ENCODE measurements around the gene CARNS1.

CARNS1 gene

DNA sequence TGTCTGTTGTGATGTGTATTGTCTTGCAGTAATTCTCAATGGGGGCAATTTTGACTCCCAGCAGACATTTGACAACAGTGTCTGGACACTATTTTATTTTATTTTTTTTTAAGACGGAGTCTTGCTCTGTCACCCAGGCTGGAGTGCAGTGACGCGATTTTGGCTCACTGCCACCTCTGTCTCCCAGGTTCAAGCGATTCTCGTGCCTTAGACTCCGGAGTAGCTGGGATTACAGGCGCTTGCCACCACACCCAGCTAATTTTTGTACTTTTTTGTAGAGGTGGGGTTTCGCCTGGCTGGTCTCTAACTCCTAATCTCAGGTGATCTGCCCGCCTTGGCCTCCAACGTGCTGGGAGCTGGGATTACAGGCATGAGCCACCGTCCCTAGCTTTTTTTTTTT, 14.2 kb downstream of the CARNS1 start:
- DNase-seq, result no peak

- no peak for DNase-seq
Measured at GRCh38 chr11:67431346-67432249, 16.1 kb downstream of the CARNS1 start.

DNA sequence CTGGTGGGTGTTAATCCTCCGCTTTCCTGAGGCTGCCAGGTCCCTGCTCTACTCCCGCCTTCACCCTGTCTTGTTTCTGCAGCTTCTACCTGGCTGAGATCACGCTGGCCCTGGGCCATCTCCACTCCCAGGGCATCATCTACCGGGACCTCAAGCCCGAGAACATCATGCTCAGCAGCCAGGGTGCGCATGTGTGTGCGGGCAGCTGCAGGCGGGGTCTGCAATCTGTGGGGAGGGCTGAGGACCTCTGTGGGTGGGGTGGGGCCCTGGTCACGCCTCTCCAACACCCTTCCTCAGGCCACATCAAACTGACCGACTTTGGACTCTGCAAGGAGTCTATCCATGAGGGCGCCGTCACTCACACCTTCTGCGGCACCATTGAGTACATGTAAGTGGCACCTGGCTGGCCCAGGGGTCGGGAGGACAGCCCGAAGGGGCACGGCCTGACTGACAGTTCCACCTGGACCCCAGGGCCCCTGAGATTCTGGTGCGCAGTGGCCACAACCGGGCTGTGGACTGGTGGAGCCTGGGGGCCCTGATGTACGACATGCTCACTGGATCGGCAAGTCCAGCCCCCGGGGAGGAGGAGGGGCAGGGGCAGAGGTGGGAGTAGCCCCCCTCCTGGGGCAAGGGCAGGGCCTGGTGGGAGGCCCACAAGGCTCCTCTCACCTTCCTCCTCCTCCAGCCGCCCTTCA, 17.3 kb downstream of the CARNS1 start:
- no peak for DNase-seq

DNA sequence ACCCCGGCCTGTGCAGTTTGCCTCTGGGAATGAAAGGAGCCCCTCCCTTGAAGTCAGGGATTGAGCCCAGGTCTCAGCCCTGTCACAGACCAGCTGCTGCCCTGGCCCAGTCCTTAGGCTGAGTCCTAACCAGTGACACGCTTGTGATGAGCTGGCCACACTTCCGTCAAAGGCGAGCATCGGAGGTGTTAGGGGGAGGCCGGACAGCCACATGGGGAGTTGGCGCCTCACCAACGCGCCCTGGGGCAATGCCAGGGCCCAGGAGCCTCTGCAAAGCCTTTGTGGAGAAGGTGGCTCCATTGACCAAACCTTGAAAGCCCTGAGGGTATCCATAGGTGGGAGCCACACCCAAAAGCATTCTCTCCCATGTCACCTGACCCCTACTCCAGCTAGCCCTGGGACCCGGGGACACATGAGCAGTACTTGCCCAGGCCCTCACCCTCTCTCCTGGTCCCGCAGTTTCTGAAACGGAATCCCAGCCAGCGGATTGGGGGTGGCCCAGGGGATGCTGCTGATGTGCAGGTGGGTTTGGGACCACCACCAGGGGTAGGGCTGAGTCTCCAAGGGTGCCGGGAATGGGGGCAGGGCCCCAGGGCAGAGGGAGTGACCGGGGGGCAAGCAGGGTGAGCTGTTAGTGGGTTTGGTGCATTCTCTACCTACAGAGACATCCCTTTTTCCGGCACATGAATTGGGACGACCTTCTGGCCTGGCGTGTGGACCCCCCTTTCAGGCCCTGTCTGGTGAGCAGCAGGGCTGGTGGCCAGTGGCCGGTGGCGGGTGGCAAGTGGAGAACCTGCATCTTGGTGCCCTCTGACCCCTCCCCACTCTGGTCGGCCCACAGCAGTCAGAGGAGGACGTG, 18.3 kb downstream of the CARNS1 start:
- no peak for DNase-seq

GRCh38 chr11:67434395-67434881, 19.0 kb downstream of the CARNS1 start:
- DNase-seq, result peak; percentile 40

DNA sequence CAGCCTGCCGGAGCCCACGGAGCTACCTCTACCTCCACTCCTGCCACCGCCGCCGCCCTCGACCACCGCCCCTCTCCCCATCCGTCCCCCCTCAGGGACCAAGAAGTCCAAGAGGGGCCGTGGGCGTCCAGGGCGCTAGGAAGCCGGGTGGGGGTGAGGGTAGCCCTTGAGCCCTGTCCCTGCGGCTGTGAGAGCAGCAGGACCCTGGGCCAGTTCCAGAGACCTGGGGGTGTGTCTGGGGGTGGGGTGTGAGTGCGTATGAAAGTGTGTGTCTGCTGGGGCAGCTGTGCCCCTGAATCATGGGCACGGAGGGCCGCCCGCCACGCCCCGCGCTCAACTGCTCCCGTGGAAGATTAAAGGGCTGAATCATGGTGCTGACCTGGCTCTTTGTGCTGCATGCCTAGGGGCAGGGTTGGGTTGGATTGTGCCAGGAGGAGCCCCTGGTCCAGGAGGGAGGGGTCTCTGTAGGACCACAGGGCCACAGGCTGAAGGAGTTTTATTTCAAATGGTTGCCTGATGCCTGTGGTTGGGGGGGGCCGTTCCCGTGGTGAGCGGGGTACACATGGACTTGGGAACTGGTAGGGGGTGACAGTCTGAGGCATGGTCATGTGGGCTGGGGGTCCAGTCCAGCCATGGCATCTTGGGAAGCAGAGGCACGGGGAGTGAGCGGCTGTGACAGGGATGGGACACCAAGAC, 19.7 kb downstream of the CARNS1 start:
- no peak for DNase-seq

GRCh38 chr11:67435727-67436458, 20.4 kb downstream of the CARNS1 start:
- DNase-seq, result no peak

DNA sequence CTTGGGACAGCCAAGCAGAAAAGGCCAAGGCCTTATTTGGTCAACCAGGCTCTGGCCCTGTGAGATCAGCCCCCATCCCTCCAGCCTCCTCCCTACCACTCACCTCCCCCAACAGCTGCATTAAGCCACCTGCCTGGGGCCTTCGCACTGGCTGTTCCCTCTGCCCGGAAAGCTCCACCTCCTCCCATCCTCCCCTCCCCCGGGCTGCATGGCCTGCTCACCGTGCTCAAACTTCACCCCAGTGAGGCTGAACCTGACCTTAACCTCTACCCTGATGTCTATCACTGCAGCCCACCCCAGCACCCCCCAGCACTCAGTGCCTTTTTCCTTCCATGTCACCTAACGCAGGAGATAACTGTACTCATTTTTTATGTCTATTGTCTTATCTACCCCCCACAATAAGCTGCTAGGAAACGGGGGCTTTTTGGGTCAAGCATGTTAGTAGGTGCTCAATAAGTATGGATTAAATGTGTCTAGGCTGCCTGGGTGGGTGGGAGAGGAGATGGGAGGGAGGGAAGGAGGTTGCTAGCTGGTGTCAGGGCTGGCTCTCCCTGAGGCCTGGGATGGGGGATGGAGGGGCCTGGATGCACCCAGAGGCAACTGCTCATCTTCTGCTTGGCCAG, 21.1 kb downstream of the CARNS1 start:
- DNase-seq, result peak; percentile 70

GRCh38 chr11:67437082-67437808, 21.8 kb downstream of the CARNS1 start, which contains the start of gene PTPRCAP:
Gene PTPRCAP (minus strand): TSS chr11:67437682. CDS start chr11:67437619, 63 bp downstream.
- peak; percentile 68 for DNase-seq

DNA sequence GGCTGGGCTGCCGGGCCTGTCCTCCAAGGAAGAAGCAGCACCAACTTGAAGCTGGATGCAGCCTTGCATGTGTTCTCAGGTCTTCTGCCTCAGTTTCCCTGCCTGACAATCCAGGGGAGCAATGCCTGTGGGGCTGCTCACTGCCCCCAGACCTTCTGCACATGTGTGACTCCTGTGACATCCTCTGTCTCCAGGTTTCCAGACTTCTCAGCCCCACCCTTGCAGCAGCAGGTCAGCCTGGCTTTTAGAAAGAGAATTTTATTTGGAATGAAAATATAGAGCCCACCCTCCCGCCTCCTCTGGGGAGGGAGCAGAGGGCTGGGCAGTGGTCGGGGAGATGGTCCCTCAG, 22.3 kb downstream of the CARNS1 start:
- no peak for DNase-seq

DNA sequence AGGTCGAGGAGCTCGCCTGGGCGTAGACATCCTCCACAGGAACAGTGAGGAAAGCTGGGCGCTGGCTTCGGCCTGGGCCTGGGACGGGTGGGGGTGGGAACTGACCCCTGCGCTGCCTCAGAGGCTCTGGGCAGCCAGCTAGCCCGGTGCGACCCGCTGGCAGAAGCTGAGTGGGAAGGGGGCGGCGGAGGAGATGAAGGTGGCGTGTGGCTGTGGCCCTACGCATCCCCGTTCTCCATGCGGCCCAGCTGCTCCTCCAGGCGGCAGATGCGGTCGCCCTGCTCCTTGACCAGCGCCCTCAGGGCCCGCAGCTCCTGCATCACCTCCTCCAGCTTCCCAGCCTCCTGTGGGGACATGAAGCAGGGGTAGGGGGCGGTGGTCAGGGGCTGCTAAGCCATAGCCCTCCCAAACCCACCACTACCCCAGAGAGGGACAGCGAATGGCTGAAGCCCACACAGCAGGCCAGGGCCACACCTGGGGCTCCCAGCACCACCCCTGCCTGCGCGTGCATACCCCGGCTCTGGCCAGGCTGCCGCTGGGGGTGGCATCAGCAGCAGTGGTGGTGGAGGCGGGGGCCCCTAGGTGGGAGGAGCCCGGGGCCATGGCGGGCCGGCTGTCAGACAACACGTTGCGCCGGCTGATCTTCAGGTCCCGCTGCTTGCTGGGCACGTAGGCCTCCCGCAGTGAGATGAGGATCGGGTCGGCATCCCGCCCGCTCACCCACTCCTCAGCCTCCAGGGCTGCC, 22.9 kb downstream of the CARNS1 start:
- DNase-seq, result peak; percentile 83

DNA sequence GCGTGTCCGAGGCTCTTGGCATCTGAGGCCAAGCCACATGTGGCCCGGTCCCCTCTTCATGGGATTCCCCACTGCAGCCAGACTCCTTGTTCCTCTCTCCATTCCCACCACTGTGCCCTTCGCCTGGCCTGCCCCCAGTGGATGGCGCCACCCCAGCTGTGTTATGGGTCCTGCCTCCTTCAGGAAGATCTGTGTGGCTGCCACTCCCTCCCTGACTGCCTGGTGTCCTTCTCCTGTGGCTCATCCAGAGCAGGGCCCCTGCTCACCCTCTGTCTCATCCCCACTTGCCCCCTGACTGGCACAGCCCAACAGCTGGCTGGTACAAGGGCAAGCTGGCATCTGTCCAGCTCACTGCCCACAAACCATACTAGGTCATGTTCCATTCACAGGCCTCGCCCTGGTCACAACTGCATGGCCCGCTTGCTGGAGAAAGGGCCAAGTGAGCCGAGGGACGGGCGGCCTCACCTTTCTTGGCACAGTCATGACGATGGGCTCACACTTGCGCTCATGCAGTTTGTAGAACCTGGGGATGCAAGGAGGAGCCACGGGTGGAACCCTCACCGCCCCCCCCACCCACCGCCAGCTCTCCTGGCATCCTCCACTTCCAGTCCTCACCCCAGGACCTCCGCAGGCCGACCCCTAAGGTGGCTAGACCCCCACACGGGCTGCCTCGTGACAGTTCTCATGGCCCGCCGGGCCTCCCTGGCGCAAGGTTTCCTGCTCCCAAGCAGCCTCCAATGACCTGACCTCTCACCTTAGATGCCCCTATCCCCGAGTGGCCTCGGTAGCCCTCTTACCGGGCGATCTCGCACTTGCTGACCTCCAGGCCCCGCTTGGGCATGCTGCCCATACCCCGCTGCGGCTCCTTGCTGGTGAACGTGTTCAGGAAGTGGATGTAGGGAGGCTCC, 24.1 kb downstream of the CARNS1 start:
- DNase-seq, result peak; percentile 40

DNA sequence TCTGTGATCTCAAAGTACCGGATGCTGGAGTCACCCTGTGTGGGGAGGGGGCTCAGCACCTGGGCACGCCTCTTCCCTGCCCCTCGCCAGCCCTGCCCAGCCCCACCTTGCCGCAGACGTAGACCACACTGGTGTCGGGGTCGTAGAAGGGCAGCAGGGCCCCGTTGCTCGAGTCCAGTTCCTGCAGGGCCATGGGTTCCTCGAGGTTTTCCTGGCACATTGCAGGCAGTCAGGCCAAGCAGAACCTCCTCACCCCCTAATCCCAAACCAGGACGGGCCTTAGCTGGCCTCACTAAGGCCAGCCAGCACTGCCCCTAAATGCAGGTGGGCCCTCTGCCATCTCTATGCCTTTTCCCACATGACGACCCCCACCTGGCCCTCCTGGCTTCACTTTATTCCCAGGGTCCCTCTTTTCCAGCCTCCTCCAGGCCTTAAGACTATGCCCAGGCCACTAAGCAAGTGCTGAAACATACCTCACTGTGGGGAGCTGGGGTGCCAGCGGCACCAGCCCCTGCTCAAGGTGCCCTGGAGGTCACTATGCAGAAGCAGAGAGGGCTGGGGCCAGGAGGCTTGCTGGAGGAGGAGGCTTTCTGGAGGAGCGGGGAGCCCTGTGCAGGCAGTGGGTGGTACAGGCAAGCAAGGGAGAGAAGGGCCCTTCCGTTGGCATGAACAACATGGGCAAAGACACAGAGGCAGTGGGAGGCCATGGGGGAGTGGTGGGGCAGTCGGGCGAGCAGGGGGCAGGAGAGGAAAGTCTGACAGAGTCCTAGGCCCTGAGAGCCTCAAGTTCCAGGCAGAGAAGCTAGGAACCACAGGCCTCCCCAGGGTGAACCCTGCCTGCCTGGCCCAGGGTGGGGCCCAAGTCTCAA, 25.0 kb downstream of the CARNS1 start:
- DNase-seq, result no peak

DNA sequence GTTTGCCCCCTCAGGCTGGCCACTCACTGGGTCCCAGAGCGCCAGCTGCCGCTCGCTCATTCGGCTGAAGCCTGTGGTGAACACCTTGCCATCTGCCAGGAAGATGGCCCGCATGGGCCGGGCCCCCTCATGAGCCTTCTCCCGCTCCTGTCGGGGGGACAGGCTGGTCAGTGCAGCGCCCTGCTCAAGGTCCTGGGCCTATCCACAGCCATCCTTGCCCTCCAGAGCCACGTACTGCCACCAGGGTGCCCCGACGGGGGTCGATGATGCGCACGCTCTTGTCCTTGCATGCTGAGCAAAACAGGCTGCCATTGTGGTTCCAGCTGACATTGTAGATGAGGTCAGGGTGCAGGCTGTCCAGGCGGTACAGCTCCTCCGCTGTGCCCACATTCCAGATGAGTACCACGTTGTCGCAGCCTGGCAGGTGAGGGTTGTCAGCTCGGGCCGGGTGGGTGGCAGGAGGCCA, 25.7 kb downstream of the CARNS1 start:
- no peak for DNase-seq

DNA sequence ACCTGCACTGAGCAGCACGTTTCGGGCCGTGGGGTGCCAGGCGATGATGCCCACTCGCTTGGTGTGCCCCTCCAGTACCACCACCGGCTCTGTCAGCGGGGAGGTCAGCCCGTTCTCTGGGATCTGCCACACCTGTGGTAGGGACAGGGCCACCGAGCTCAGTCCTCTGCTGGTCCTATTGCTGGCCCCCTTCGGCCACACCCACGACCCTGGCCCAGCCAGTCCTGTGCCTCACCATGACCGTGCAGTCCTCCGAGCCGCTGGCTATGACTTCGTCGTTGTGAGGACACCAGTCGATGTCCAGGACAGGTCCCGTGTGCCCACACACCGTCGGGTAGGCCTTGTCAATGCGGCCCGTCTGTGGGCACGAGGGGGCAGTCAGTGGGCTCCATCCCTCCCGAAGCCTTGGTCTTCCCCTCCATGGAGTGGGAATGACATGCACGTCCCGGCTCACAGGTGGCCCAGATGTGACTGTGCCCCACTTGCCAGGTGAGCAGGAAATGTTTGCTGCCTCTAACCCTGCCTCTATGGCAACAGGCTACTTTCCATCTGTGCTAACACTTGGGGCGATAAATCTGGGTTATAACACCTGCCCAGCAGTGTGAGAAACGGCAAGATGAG, 26.4 kb downstream of the CARNS1 start:
- DNase-seq, result no peak

- no peak for DNase-seq
Measured at GRCh38 chr11:67442504-67443404, 27.3 kb downstream of the CARNS1 start.
